Loucy (cell line): Measurements from ENCODE around the gene TP73.

Experiments
- CTCF ChIP-seq: fragments of 200-600 bp; sonication (generic); conservative IDR thresholded peaks from 2 replicates; pipeline ENCODE4 v1.5.1; 2014; ENCODE audit warnings: mild to moderate bottlenecking, antibody characterized with exemption, low read length
- EZH2phosphoT487 ChIP-seq: fragments of 200-600 bp; IDR thresholded peaks from 2 replicates; pipeline ENCODE4 v1.6.1; 2018; ENCODE audit warnings: antibody characterized with exemption, mild to moderate bottlenecking, moderate library complexity, borderline replicate concordance

- TF ChIP-seq CTCF (no peak), EZH2phosphoT487 (no peak)
Observed at GRCh38 chr1:3779265-3779911, 127.1 kb downstream of the TP73 start.
